ENCODE results near the gene LGR5. TPM values are rescaled to one million over a fixed set of nuclear protein-coding genes. Genes with fewer than 3 reads are reported as not detected.
"Not testable (repeated sequence)": the region's sequence is repeated elsewhere in the genome, so short reads cannot be mapped to it uniquely, and the experiment has no call there.

LGR5 gene
- total RNA-seq, 1 donor from 2014 or later, result not detected

- ATAC-seq (ENCODE audit: poor library complexity); DNase-seq; intact Hi-C loops (cut with DNase I): not testable (repeated sequence)
Observed at GRCh38 chr12:71569885-71570284, 130.3 kb downstream of the LGR5 start.

- DNase-seq (no peak), ATAC-seq (ENCODE audit: poor library complexity) (no peak)
- intact Hi-C loops (cut with DNase I), result no loop called here
Observed at GRCh38 chr12:71576496-71576895, 136.9 kb downstream of the LGR5 start.

GRCh38 chr12:71578694-71579258 is 139.2 kb downstream of the LGR5 start:
- DNase-seq (no peak), ATAC-seq (ENCODE audit: poor library complexity) (no peak)
- intact Hi-C loops (cut with DNase I), result no loop called here

GRCh38 chr12:71581206-71581605 is 141.6 kb downstream of the LGR5 start:
- intact Hi-C loops (cut with DNase I), result no loop called here
- no peak for DNase-seq
- no peak for ATAC-seq (ENCODE audit: poor library complexity)

GRCh38 chr12:71582925-71583324 is 143.3 kb downstream of the LGR5 start:
- intact Hi-C loops (cut with DNase I), result no loop called here
- ATAC-seq (ENCODE audit: poor library complexity) (no peak), DNase-seq (no peak)

GRCh38 chr12:71584356-71584755 is 144.8 kb downstream of the LGR5 start:
- DNase-seq (no peak), ATAC-seq (ENCODE audit: poor library complexity) (no peak)
- intact Hi-C loops (cut with DNase I), result no loop called here

GRCh38 chr12:71585218-71585617 is 145.6 kb downstream of the LGR5 start:
- ATAC-seq (ENCODE audit: poor library complexity) (no peak), DNase-seq (no peak)
- intact Hi-C loops (cut with DNase I), result no loop called here

- ATAC-seq (ENCODE audit: poor library complexity) (no peak), DNase-seq (no peak)
- intact Hi-C loops (cut with DNase I), result no loop called here
Observed at GRCh38 chr12:71587012-71587411, 147.4 kb downstream of the LGR5 start.

- intact Hi-C loops (cut with DNase I), result no loop called here
- ATAC-seq (ENCODE audit: poor library complexity) (no peak), DNase-seq (no peak)
Observed at GRCh38 chr12:71589478-71589881, 149.9 kb downstream of the LGR5 start.

GRCh38 chr12:71591601-71592000 is 152.0 kb downstream of the LGR5 start:
- intact Hi-C loops (cut with DNase I), result no loop called here

GRCh38 chr12:71592841-71593240 is 153.2 kb downstream of the LGR5 start:
- DNase-seq, result no peak
- intact Hi-C loops (cut with DNase I), result no loop called here

More at GRCh38 chr12:71591601-71592000, 152.0 kb downstream of the LGR5 start:
- DNase-seq (no peak), ATAC-seq (ENCODE audit: poor library complexity) (no peak)

GRCh38 chr12:71594214-71594948 is 154.8 kb downstream of the LGR5 start:
- DNase-seq (no peak), ATAC-seq (ENCODE audit: poor library complexity) (no peak)
- intact Hi-C loops (cut with DNase I), result no loop called here

More at GRCh38 chr12:71592841-71593240, 153.2 kb downstream of the LGR5 start:
- no peak for ATAC-seq (ENCODE audit: poor library complexity)

GRCh38 chr12:71599210-71599609 is 159.6 kb downstream of the LGR5 start:
- intact Hi-C loops (cut with DNase I), result no loop called here
- DNase-seq (no peak), ATAC-seq (ENCODE audit: poor library complexity) (no peak)

GRCh38 chr12:71601546-71601945 is 161.9 kb downstream of the LGR5 start:
- DNase-seq, result no peak
- ATAC-seq (ENCODE audit: poor library complexity), result no peak
- intact Hi-C loops (cut with DNase I), result no loop called here

- ATAC-seq (ENCODE audit: poor library complexity) (peak; percentile 27), DNase-seq (no peak)
- intact Hi-C loops (cut with DNase I), result no loop called here
Observed at GRCh38 chr12:71602761-71603577, 163.4 kb downstream of the LGR5 start.

- ATAC-seq (ENCODE audit: poor library complexity) (no peak), DNase-seq (no peak)
- intact Hi-C loops (cut with DNase I), result no loop called here
Observed at GRCh38 chr12:71605039-71605438, 165.4 kb downstream of the LGR5 start.

GRCh38 chr12:71607494-71608330 is 168.1 kb downstream of the LGR5 start:
- ATAC-seq (ENCODE audit: poor library complexity) (no peak), DNase-seq (no peak)
- intact Hi-C loops (cut with DNase I), result no loop called here

GRCh38 chr12:71610031-71610795 is 170.6 kb downstream of the LGR5 start:
- DNase-seq (no peak), ATAC-seq (ENCODE audit: poor library complexity) (no peak)
- intact Hi-C loops (cut with DNase I), result no loop called here

All from Right ventricle myocardium superior (tissue), 1 donor.